GM19351 (cell line): ENCODE data around the gene BMAL1.

ENCODE experiments used
- ATAC-seq: cut with Tn5 transposase; IDR thresholded peaks from one replicate; pipeline ENCODE4 v1.9.1; 2021; ENCODE audit warnings: mild to moderate bottlenecking, moderate library complexity; ENCODE audit not compliant: unreplicated experiment

Gene BMAL1

GRCh38 chr11:13290221-13290980 is 12.8 kb downstream of the BMAL1 start:
- ATAC-seq: no peak

GRCh38 chr11:13291361-13291760 is 13.8 kb downstream of the BMAL1 start:
- ATAC-seq: no peak

GRCh38 chr11:13291800-13292199 is 14.2 kb downstream of the BMAL1 start:
- ATAC-seq: no peak

GRCh38 chr11:13292970-13293369 is 15.4 kb downstream of the BMAL1 start:
- ATAC-seq: no peak

GRCh38 chr11:13294178-13294577 is 16.6 kb downstream of the BMAL1 start:
- no peak for ATAC-seq

- ATAC-seq: no peak
Measured at GRCh38 chr11:13294771-13295579, 17.4 kb downstream of the BMAL1 start.

GRCh38 chr11:13297308-13297916 is 19.8 kb downstream of the BMAL1 start:
- no peak for ATAC-seq

- no peak for ATAC-seq
Measured at GRCh38 chr11:13297917-13298356, 20.3 kb downstream of the BMAL1 start.

- no peak for ATAC-seq
Measured at GRCh38 chr11:13298765-13299164, 21.2 kb downstream of the BMAL1 start.

- no peak for ATAC-seq
Measured at GRCh38 chr11:13301522-13301921, 23.9 kb downstream of the BMAL1 start.

GRCh38 chr11:13302420-13302958 is 24.9 kb downstream of the BMAL1 start:
- ATAC-seq: no peak

GRCh38 chr11:13303668-13304649 is 26.4 kb downstream of the BMAL1 start:
- ATAC-seq: no peak

GRCh38 chr11:13304655-13305335 is 27.2 kb downstream of the BMAL1 start:
- ATAC-seq: no peak

GRCh38 chr11:13308704-13309103 is 31.1 kb downstream of the BMAL1 start:
- ATAC-seq: no peak

GRCh38 chr11:13309156-13309555 is 31.6 kb downstream of the BMAL1 start:
- ATAC-seq: no peak

- no peak for ATAC-seq
Measured at GRCh38 chr11:13310443-13310842, 32.9 kb downstream of the BMAL1 start.

GRCh38 chr11:13311570-13311969 is 34.0 kb downstream of the BMAL1 start:
- ATAC-seq: no peak

GRCh38 chr11:13313005-13313819 is 35.6 kb downstream of the BMAL1 start:
- no peak for ATAC-seq
